Measurements from ENCODE around the gene EXOC3.

DNA sequence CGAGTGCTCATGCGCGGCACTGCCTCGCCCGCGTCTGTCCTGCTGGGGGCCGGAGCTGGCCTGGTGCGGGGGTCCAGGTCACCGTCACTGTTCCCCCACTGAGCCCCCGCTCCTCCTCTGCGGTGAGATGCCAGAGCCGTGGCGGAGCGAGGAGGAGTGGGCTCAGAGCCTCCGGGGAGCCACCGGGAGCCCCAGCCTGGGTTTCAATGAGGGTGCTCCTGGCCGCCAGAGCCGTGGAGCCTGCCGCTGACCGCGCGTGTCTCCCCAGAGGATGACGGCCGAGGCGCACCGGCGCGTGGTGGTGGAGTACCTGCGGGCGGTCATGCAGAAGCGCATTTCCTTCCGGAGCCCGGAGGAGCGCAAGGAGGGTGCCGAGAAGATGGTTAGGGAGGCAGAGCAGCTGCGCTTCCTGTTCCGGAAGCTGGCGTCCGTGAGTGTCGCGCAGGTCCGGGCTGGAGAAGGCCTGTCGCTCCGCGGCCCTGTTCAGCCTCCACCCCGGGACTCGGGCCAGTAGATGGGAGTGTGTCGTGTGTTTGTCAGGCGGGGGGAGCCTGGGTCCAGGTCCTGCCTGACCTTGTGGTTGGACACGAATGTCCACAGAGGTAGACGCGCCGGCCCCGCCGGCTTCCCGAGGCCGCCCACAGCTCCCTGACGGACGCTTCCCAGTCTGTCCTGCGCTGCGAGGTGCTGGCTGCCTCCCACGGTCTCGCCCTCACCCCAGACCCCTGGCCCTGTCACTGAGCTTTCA, 22.0 kb downstream of the EXOC3 start:
- TF ChIP-seq, protein P1, sequence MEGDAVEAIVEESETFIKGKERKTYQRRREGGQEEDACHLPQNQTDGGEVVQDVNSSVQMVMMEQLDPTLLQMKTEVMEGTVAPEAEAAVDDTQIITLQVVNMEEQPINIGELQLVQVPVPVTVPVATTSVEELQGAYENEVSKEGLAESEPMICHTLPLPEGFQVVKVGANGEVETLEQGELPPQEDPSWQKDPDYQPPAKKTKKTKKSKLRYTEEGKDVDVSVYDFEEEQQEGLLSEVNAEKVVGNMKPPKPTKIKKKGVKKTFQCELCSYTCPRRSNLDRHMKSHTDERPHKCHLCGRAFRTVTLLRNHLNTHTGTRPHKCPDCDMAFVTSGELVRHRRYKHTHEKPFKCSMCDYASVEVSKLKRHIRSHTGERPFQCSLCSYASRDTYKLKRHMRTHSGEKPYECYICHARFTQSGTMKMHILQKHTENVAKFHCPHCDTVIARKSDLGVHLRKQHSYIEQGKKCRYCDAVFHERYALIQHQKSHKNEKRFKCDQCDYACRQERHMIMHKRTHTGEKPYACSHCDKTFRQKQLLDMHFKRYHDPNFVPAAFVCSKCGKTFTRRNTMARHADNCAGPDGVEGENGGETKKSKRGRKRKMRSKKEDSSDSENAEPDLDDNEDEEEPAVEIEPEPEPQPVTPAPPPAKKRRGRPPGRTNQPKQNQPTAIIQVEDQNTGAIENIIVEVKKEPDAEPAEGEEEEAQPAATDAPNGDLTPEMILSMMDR (conservative IDR thresholded peaks at IDR 0.05; ENCODE audit: low read length), result no peak
- no peak for TF ChIP-seq EZH2phosphoT487 (IDR thresholded peaks at IDR 0.05; ENCODE audit: borderline replicate concordance, low read depth, low read length)

Data from OCI-LY7 (cell line).